HCT116 (cell line): ENCODE data around the gene LPO. TPM values are rescaled to one million over a fixed set of nuclear protein-coding genes. Genes with fewer than 3 reads are reported as not detected.

ENCODE experiments used
- ATAC-seq: fragments of 200-7000 bp; cut with Tn5 transposase; 2 replicates; pipeline ENCODE4 v1.9.1; 2020; ENCODE audit warnings: mild to moderate bottlenecking, moderate library complexity
- BruUV-seq: library from RNA; stranded (reverse); fragments of 400-500 nt; replicated peaks from 2 replicates; lab custom pipeline; 2021; lab: Mats Ljungman, UMichigan
- CTCF ChIA-PET: fragments of 300-600 bp; sonication (Branson Sonifier 250); formaldehyde crosslinking; loops from one replicate; lab custom pipeline; 2021; ENCODE audit warnings: antibody characterized with exemption; lab: Charles Lee
- POLR2A ChIA-PET: fragments of 300-600, 350-600 bp; sonication (Branson Sonifier 250); formaldehyde crosslinking; loops from one replicate; lab custom pipeline; 2021; ENCODE audit warnings: antibody characterized with exemption; lab: Charles Lee
- RAD21 ChIA-PET, 2 experiments: fragments of 300-600 bp; sonication (Branson Sonifier 250); formaldehyde crosslinking; loops; one replicate each; lab custom pipeline; 2023; ENCODE audit warnings: low total read pairs in 2 of 2; ENCODE audit not compliant: uncharacterized antibody in 2 of 2, unreplicated experiment in 2 of 2, low non-redundant PET in 1 of 2; lab: Charles Lee
- DNase-seq: peaks from one replicate; pipeline ENCODE4 v3.0.0-alpha.2; 2010; ENCODE audit warnings: low read depth, low spot score
- H2AFZ ChIP-seq: fragments of 200-600 bp; shearing (Covaris generic), sonication (generic); 2 replicates; pipeline ENCODE4 v1.6.1; 2017; ENCODE audit warnings: low read depth, mixed run types, mixed read lengths, antibody characterized with exemption, low read length; ENCODE audit not compliant: poor library complexity, severe bottlenecking
- H3K27ac ChIP-seq: 2 replicates; pipeline ENCODE4 v1.5.1; 2012; ENCODE audit warnings: low read depth, low read length
- H3K27me3 ChIP-seq: fragments of 200-600 bp; sonication (generic); 2 replicates; pipeline ENCODE4 v1.6.1; 2016; ENCODE audit warnings: mixed run types, low read length, mixed read lengths; ENCODE audit not compliant: insufficient read depth
- H3K36me3 ChIP-seq, 2 experiments: fragments of 200-500 bp in 1 of 2; fragments of 200-600 bp in 1 of 2; sonication (Bioruptor generic) in 1 of 2; sonication (generic) in 1 of 2; 2 replicates each; pipeline versions ENCODE4 v1.5.1 to v1.6.1; 2014 to 2016; ENCODE audit warnings: low read length in 2 of 2, inconsistent platforms in 1 of 2, mixed read lengths in 1 of 2, mixed run types in 1 of 2; ENCODE audit not compliant: insufficient read depth in 2 of 2, control insufficient read depth in 1 of 2
- H3K4me1 ChIP-seq, 2 experiments: fragments of 200-600 bp in 1 of 2; sonication (generic) in 1 of 2; 2 replicates each; pipeline versions ENCODE4 v1.5.1 to v1.6.1; 2012 to 2017; ENCODE audit warnings: low read length in 2 of 2, inconsistent platforms in 1 of 2, mild to moderate bottlenecking in 1 of 2, mixed read lengths in 1 of 2, mixed run types in 1 of 2, moderate library complexity in 1 of 2; ENCODE audit not compliant: insufficient read depth in 2 of 2, control insufficient read depth in 1 of 2
- H3K4me2 ChIP-seq: fragments of 200-600 bp; sonication (generic); 2 replicates; pipeline ENCODE4 v1.6.1; 2017; ENCODE audit warnings: mixed run types, low read length, mixed read lengths
- H3K4me3 ChIP-seq, 2 experiments: fragments of 200-600 bp in 1 of 2; sonication (generic) in 1 of 2; replicated peaks in 1 of 2; 2 replicates each; pipeline ENCODE4 v1.5.1; 2011 to 2016; ENCODE audit warnings: low read length in 2 of 2, control low read depth in 1 of 2, low read depth in 1 of 2, mild to moderate bottlenecking in 1 of 2, mixed read lengths in 1 of 2, mixed run types in 1 of 2
- H3K79me2 ChIP-seq: fragments of 200-600 bp; sonication (generic); 2 replicates; pipeline ENCODE4 v1.6.1; 2017; ENCODE audit warnings: mild to moderate bottlenecking, mixed run types, low read length, moderate library complexity, mixed read lengths; ENCODE audit not compliant: insufficient read depth
- H3K9ac ChIP-seq: fragments of 200-600 bp; sonication (generic); 2 replicates; pipeline ENCODE4 v1.6.1; 2016; ENCODE audit warnings: low read length, mixed read lengths
- H3K9me2 ChIP-seq: fragments of 200-600 bp; sonication (generic), shearing (Covaris generic); 2 replicates; pipeline ENCODE4 v1.6.1; 2017; ENCODE audit warnings: mixed run types, mild to moderate bottlenecking, moderate library complexity; ENCODE audit not compliant: insufficient read depth
- H3K9me3 ChIP-seq, 2 experiments: fragments of 200-500 bp in 1 of 2; fragments of 200-600 bp in 1 of 2; sonication (Bioruptor generic) in 1 of 2; sonication (generic) in 1 of 2; 2 replicates each; pipeline ENCODE4 v1.6.1; 2014 to 2017; ENCODE audit warnings: low read length in 2 of 2, mixed read lengths in 2 of 2, inconsistent platforms in 1 of 2, low read depth in 1 of 2, mild to moderate bottlenecking in 1 of 2, mixed run types in 1 of 2, moderate library complexity in 1 of 2; ENCODE audit not compliant: control insufficient read depth in 1 of 2, insufficient read depth in 1 of 2
- H4K20me1 ChIP-seq: fragments of 200-600 bp; sonication (generic), shearing (Covaris generic); 2 replicates; pipeline ENCODE4 v1.6.1; 2017; ENCODE audit warnings: mixed run types, mild to moderate bottlenecking, moderate library complexity; ENCODE audit not compliant: insufficient read depth
- ELF1 ChIP-seq: IDR thresholded peaks from 2 replicates; pipeline ENCODE4 v1.6.1; 2012; ENCODE audit warnings: low read depth, borderline replicate concordance
- EZH2 ChIP-seq: fragments of 200-600 bp; sonication (generic); IDR thresholded peaks from 2 replicates; pipeline ENCODE4 v1.6.1; 2017; ENCODE audit warnings: antibody characterized with exemption, mixed run types
- EZH2phosphoT487 ChIP-seq: fragments of 200-600 bp; IDR thresholded peaks from 2 replicates; pipeline ENCODE4 v1.6.1; 2018; ENCODE audit warnings: antibody characterized with exemption, borderline replicate concordance
- JUND ChIP-seq: IDR thresholded peaks from 2 replicates; pipeline ENCODE4 v1.6.1; 2012
- SIN3A ChIP-seq: IDR thresholded peaks from 2 replicates; pipeline ENCODE4 v1.6.1; 2012; ENCODE audit warnings: low read depth
- SP1 ChIP-seq: IDR thresholded peaks from 2 replicates; pipeline ENCODE4 v1.6.1; 2012; ENCODE audit warnings: low read depth
- SRF ChIP-seq: IDR thresholded peaks from 2 replicates; pipeline ENCODE4 v1.6.1; 2012; ENCODE audit warnings: low read depth
- YY1 ChIP-seq: IDR thresholded peaks from 2 replicates; pipeline ENCODE4 v1.6.1; 2011; ENCODE audit warnings: low read length, low read depth, moderate library complexity, mild to moderate bottlenecking; ENCODE audit not compliant: insufficient replicate concordance; ENCODE audit errors: extremely low read depth
- ZFX ChIP-seq: fragments of 450-650 bp; IDR thresholded peaks from 2 replicates; pipeline ENCODE4 v1.6.1; 2017
- intact Hi-C: fragments of 100-400 bp; cut with micrococcal nuclease; formaldehyde crosslinking; loops from 2 replicates; pipeline ENCODE4 v1.10.0; 2022
- total RNA-seq: library from RNA; stranded (reverse); gene quantifications from one replicate; pipeline ENCODE4 v1.2.1, GENCODE V29; 2021; ENCODE audit not compliant: unreplicated experiment
- TF ChIP-seq, protein P1 (sequence below): IDR thresholded peaks from 2 replicates; pipeline ENCODE4 v1.6.1; 2012; ENCODE audit warnings: low read depth
- TF ChIP-seq, protein P2 (sequence below): IDR thresholded peaks from 2 replicates; pipeline ENCODE4 v1.6.1; 2012
- TF ChIP-seq, protein P3 (sequence below): IDR thresholded peaks from 2 replicates; pipeline ENCODE4 v1.6.1; 2012

The LPO gene
- total RNA-seq, 1 experiment from 2014 or later = not detected

DNA sequence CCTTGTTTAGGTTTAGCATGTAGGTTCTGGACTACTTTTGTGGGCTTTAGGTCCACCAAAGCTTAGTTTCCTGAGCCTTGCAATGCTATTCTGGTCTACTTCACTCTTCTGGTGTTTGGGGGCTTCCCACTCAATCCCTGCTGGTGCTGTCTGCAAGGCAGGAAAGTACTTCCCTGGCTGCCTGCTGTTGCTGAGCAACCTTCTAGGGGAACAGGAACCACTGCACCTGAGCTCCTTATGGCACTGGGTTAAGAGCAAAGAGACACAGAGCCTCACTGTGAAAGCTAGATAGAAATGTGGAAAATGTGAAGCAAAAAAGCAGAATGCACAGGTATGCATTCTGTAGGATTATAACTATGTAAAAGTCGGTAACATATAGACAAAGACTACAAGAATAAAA, 25.4 kb downstream of the LPO start:
- intact Hi-C loops = no loop called here
- no peak for ATAC-seq
- Histone ChIP-seq H2AFZ (no peak overlapping the region), H3K9ac (no peak overlapping the region), H3K4me2 (no peak overlapping the region), H4K20me1 (no peaks in the 10 kb centered on the region), H3K27me3 (peaks cover 65% of the 10 kb centered on the region), H3K9me3 (no peaks in the 10 kb centered on the region), H3K9me2 (no peaks in the 10 kb centered on the region), H3K27ac (no peak overlapping the region), H3K4me1 (no peaks in the 10 kb centered on the region), H3K79me2 (no peaks in the 10 kb centered on the region), H3K4me3 (no peak overlapping the region), H3K36me3 (no peaks in the 10 kb centered on the region)
- CTCF ChIA-PET = interaction anchor here (0.6 to 0.8 kb wide), 2 partner anchors 9 to 14 kb away, joined by 3 read pairs; no protein-coding TSS in a partner anchor
- TF ChIP-seq YY1 (no peak), JUND (no peak), ELF1 (no peak), SIN3A (no peak), EZH2phosphoT487 (no peak), EZH2 (no peak), SP1 (no peak), SRF (no peak), ZFX (no peak)
- TF ChIP-seq, protein P1, sequence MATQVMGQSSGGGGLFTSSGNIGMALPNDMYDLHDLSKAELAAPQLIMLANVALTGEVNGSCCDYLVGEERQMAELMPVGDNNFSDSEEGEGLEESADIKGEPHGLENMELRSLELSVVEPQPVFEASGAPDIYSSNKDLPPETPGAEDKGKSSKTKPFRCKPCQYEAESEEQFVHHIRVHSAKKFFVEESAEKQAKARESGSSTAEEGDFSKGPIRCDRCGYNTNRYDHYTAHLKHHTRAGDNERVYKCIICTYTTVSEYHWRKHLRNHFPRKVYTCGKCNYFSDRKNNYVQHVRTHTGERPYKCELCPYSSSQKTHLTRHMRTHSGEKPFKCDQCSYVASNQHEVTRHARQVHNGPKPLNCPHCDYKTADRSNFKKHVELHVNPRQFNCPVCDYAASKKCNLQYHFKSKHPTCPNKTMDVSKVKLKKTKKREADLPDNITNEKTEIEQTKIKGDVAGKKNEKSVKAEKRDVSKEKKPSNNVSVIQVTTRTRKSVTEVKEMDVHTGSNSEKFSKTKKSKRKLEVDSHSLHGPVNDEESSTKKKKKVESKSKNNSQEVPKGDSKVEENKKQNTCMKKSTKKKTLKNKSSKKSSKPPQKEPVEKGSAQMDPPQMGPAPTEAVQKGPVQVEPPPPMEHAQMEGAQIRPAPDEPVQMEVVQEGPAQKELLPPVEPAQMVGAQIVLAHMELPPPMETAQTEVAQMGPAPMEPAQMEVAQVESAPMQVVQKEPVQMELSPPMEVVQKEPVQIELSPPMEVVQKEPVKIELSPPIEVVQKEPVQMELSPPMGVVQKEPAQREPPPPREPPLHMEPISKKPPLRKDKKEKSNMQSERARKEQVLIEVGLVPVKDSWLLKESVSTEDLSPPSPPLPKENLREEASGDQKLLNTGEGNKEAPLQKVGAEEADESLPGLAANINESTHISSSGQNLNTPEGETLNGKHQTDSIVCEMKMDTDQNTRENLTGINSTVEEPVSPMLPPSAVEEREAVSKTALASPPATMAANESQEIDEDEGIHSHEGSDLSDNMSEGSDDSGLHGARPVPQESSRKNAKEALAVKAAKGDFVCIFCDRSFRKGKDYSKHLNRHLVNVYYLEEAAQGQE = no peak
- TF ChIP-seq, protein P2, sequence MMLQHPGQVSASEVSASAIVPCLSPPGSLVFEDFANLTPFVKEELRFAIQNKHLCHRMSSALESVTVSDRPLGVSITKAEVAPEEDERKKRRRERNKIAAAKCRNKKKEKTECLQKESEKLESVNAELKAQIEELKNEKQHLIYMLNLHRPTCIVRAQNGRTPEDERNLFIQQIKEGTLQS = no peak
- TF ChIP-seq, protein P3, sequence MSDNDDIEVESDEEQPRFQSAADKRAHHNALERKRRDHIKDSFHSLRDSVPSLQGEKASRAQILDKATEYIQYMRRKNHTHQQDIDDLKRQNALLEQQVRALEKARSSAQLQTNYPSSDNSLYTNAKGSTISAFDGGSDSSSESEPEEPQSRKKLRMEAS = no peak
- no peak for DNase-seq
- POLR2A ChIA-PET = interaction anchor here (0.6 kb wide), 1 partner anchor 19 kb away, joined by 3 read pairs; no protein-coding TSS in a partner anchor
- RAD21 ChIA-PET = no interaction called here
- no TSS peak for BruUV-seq
